HUES48 (cell line): ENCODE results near the gene MFN2.
"Not testable (repeated sequence)": the region's sequence is repeated elsewhere in the genome, so short reads cannot be mapped to it uniquely, and the experiment has no call there.

Experiments used
- H3K27ac ChIP-seq: one replicate; pipeline ENCODE4 v1.7.0; 2013; ENCODE audit warnings: low read depth, low read length, inconsistent platforms
- H3K27me3 ChIP-seq: 2 replicates; pipeline ENCODE4 v1.6.1; 2013; ENCODE audit warnings: mild to moderate bottlenecking, low read length; ENCODE audit not compliant: control insufficient read depth, insufficient read depth
- H3K36me3 ChIP-seq: 2 replicates; pipeline ENCODE4 v1.6.1; 2013; ENCODE audit warnings: low read length; ENCODE audit not compliant: control insufficient read depth, insufficient read depth
- H3K4me1 ChIP-seq: 2 replicates; pipeline ENCODE4 v1.6.1; 2013; ENCODE audit warnings: mild to moderate bottlenecking, low read length; ENCODE audit not compliant: control insufficient read depth, insufficient read depth
- H3K4me3 ChIP-seq: 2 replicates; pipeline ENCODE4 v1.5.1; 2013; ENCODE audit warnings: mild to moderate bottlenecking, low read depth, low read length
- H3K9ac ChIP-seq: 2 replicates; pipeline ENCODE4 v1.6.1; 2013; ENCODE audit warnings: mild to moderate bottlenecking, low read depth, low read length, moderate library complexity
- H3K9me3 ChIP-seq: 2 replicates; pipeline ENCODE4 v1.6.1; 2013; ENCODE audit warnings: low read length; ENCODE audit not compliant: control insufficient read depth, insufficient read depth

The MFN2 gene

GRCh38 chr1:12038356-12039163, 58.3 kb downstream of the MFN2 start:
- Histone ChIP-seq H3K9ac (no peak overlapping the region), H3K4me3 (no peak overlapping the region), H3K27me3 (no peaks in the 10 kb centered on the region), H3K36me3 (no peaks in the 10 kb centered on the region), H3K4me1 (no peaks in the 10 kb centered on the region), H3K27ac (no peak overlapping the region), H3K9me3 (no peaks in the 10 kb centered on the region)

GRCh38 chr1:12039164-12039525, 58.9 kb downstream of the MFN2 start:
- no peak overlapping the region for H3K9ac ChIP-seq
- no peaks in the 10 kb centered on the region for H3K4me1 ChIP-seq
- no peaks in the 10 kb centered on the region for H3K27me3 ChIP-seq
- H3K4me3 ChIP-seq, result no peak overlapping the region
- no peaks in the 10 kb centered on the region for H3K9me3 ChIP-seq
- no peak overlapping the region for H3K27ac ChIP-seq
- no peaks in the 10 kb centered on the region for H3K36me3 ChIP-seq

GRCh38 chr1:12039824-12040456, 59.7 kb downstream of the MFN2 start:
- H3K4me3 ChIP-seq, H3K9me3 ChIP-seq, H3K27me3 ChIP-seq, H3K4me1 ChIP-seq, H3K27ac ChIP-seq, H3K36me3 ChIP-seq, H3K9ac ChIP-seq: not testable (repeated sequence)

- H3K9ac ChIP-seq, result no peak overlapping the region
Observed at GRCh38 chr1:12040457-12041051, 60.3 kb downstream of the MFN2 start.

GRCh38 chr1:12044187-12044877, 64.1 kb downstream of the MFN2 start:
- H3K27ac ChIP-seq, H3K4me1 ChIP-seq, H3K9ac ChIP-seq, H3K36me3 ChIP-seq, H3K9me3 ChIP-seq, H3K27me3 ChIP-seq, H3K4me3 ChIP-seq: not testable (repeated sequence)

More at GRCh38 chr1:12040457-12041051, 60.3 kb downstream of the MFN2 start:
- Histone ChIP-seq H3K9me3 (no peaks in the 10 kb centered on the region), H3K4me3 (no peak overlapping the region), H3K4me1 (no peaks in the 10 kb centered on the region), H3K27me3 (no peaks in the 10 kb centered on the region), H3K36me3 (no peaks in the 10 kb centered on the region), H3K27ac (no peak overlapping the region)

- H3K4me1 ChIP-seq, result peaks cover 7% of the 10 kb centered on the region
- no peaks in the 10 kb centered on the region for H3K9me3 ChIP-seq
- H3K27me3 ChIP-seq, result no peaks in the 10 kb centered on the region
- no peak overlapping the region for H3K9ac ChIP-seq
- no peaks in the 10 kb centered on the region for H3K36me3 ChIP-seq
- H3K27ac ChIP-seq, result no peak overlapping the region
- H3K4me3 ChIP-seq, result no peak overlapping the region
Observed at GRCh38 chr1:12046749-12047119, 66.5 kb downstream of the MFN2 start.

- no peak overlapping the region for H3K4me3 ChIP-seq
- H3K27me3 ChIP-seq, result no peaks in the 10 kb centered on the region
- H3K4me1 ChIP-seq, result peaks cover 13% of the 10 kb centered on the region
- H3K27ac ChIP-seq, result no peak overlapping the region
- H3K9ac ChIP-seq, result no peak overlapping the region
- no peaks in the 10 kb centered on the region for H3K36me3 ChIP-seq
- H3K9me3 ChIP-seq, result no peaks in the 10 kb centered on the region
Observed at GRCh38 chr1:12047120-12047876, 67.1 kb downstream of the MFN2 start.

GRCh38 chr1:12048372-12048771, 68.1 kb downstream of the MFN2 start:
- peaks cover 14% of the 10 kb centered on the region for H3K4me1 ChIP-seq
- no peaks in the 10 kb centered on the region for H3K36me3 ChIP-seq
- no peaks in the 10 kb centered on the region for H3K27me3 ChIP-seq
- no peak overlapping the region for H3K27ac ChIP-seq
- H3K4me3 ChIP-seq, result no peak overlapping the region
- no peaks in the 10 kb centered on the region for H3K9me3 ChIP-seq
- H3K9ac ChIP-seq, result no peak overlapping the region

GRCh38 chr1:12049616-12050015, 69.4 kb downstream of the MFN2 start:
- no peaks in the 10 kb centered on the region for H3K27me3 ChIP-seq
- peaks cover 14% of the 10 kb centered on the region for H3K4me1 ChIP-seq

GRCh38 chr1:12051361-12051760, 71.1 kb downstream of the MFN2 start:
- Histone ChIP-seq H3K4me1 (peaks cover 14% of the 10 kb centered on the region), H3K9me3 (no peaks in the 10 kb centered on the region), H3K36me3 (no peaks in the 10 kb centered on the region), H3K9ac (no peak overlapping the region), H3K27ac (no peak overlapping the region), H3K27me3 (no peaks in the 10 kb centered on the region), H3K4me3 (no peak overlapping the region)

More at GRCh38 chr1:12049616-12050015, 69.4 kb downstream of the MFN2 start:
- H3K4me3 ChIP-seq, result no peak overlapping the region
- H3K36me3 ChIP-seq, result no peaks in the 10 kb centered on the region
- H3K9ac ChIP-seq, result no peak overlapping the region
- H3K9me3 ChIP-seq, result no peaks in the 10 kb centered on the region
- H3K27ac ChIP-seq, result no peak overlapping the region
